CD4-positive, alpha-beta T cell treated with Interleukin-17A for 1 hour (primary cell): ENCODE results near the gene IGSF9.

ENCODE experiments used
- DNase-seq: peaks from one replicate; pipeline ENCODE4 v3.0.0-alpha.2; 2020

IGSF9 gene, protein sequence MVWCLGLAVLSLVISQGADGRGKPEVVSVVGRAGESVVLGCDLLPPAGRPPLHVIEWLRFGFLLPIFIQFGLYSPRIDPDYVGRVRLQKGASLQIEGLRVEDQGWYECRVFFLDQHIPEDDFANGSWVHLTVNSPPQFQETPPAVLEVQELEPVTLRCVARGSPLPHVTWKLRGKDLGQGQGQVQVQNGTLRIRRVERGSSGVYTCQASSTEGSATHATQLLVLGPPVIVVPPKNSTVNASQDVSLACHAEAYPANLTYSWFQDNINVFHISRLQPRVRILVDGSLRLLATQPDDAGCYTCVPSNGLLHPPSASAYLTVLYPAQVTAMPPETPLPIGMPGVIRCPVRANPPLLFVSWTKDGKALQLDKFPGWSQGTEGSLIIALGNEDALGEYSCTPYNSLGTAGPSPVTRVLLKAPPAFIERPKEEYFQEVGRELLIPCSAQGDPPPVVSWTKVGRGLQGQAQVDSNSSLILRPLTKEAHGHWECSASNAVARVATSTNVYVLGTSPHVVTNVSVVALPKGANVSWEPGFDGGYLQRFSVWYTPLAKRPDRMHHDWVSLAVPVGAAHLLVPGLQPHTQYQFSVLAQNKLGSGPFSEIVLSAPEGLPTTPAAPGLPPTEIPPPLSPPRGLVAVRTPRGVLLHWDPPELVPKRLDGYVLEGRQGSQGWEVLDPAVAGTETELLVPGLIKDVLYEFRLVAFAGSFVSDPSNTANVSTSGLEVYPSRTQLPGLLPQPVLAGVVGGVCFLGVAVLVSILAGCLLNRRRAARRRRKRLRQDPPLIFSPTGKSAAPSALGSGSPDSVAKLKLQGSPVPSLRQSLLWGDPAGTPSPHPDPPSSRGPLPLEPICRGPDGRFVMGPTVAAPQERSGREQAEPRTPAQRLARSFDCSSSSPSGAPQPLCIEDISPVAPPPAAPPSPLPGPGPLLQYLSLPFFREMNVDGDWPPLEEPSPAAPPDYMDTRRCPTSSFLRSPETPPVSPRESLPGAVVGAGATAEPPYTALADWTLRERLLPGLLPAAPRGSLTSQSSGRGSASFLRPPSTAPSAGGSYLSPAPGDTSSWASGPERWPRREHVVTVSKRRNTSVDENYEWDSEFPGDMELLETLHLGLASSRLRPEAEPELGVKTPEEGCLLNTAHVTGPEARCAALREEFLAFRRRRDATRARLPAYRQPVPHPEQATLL

DNA sequence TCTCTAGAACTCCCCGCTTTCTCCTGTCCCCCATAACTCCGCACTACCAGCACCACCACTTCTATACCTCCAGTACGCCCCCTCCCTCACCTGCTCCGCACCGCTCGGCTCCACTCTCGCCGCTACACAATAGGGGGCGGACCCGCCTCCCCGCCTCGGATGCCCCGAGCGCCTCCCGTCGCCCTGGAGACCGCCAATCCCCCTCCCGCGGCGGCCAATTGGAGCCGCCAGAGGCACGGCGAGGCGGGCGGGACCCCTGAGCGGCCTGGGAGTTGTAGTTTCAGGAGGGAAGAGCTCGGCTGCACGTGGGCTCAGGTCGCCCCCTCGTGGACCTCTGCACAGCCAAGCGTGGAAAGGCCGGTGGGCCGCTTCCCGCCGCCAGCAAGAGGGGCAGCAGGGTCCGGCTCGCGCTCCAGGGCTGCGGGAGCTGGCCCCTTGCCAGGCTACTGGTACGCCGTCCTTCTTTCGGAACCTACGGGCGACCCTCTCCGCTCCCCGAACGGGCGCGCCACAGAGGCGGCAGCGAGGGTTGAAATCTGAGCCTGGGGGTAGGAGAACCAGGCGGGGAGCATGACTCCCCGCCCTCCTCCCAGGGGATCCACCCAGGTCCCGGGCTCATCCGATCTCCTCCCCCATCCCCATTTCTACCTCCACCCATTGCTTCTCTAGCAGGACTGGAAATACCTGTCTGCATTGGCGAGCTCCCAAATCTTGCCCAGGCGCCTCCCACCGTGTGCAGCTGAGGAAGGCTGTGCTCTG, at the start of gene IGSF9:
Gene IGSF9, minus strand, starts transcription at position 131 of the 759 bp plus-strand sequence. CDS start 2,159 bp downstream, outside the sequence.
- DNase-seq: peak; percentile 80

DNA sequence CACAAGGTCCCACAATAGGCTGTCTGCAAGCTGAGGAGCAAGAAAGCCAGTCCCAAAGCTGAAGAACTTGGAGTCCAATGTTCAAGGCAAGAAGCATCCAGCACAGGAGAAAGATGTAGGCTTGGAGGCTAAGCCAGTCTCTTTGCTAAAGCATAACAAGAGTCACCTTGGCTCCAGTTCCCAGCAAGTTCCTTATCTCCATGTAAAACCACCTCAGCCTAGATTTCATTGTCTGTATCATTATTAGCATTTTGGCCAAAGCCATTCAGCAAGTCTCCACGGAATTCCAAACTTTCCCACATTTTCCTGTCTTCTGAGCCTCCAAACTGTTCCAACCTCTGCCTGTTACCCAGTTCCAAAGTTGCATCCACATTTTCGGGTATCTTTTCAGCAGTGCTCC, 49.5 kb upstream of the IGSF9 start:
- DNase-seq: no peak

DNA sequence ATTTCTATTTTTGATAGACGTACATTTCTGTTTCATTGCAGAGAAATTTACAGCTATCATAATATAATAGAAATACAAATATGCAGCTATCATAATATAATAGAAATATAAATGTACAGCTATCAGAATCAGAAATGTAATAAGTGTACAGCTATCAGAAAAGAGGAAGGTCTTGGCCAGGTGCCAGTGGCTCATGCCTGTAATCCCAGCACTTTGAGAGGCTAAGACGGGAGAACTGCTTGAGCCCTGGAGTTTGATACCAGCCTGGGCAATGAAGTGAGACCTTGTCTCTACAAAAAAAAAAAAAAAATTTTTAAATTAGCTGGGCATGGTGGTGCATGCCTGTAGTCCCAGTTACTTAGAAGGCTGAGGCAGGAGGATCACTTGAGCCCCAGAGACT, 48.5 kb upstream of the IGSF9 start:
- no peak for DNase-seq

DNA sequence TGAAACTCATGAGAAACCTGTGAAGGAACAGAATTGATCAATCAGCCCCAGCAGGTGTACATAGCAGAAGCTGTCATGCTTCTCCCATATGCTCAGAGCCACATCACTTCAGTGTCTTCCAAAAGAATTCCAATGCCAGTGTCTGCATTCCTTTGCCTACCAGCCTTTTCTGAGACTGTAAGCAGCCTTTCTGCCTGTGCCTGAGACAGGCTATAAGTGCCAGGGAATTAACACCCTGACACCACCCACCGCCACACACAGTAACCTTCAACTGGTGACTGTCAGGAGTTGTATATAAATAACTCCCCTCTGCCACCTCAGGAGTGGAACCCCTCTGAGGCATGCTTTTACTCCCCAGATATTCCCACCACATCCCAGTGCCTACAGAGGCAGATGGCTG, 46.7 kb upstream of the IGSF9 start:
- no peak for DNase-seq

DNA sequence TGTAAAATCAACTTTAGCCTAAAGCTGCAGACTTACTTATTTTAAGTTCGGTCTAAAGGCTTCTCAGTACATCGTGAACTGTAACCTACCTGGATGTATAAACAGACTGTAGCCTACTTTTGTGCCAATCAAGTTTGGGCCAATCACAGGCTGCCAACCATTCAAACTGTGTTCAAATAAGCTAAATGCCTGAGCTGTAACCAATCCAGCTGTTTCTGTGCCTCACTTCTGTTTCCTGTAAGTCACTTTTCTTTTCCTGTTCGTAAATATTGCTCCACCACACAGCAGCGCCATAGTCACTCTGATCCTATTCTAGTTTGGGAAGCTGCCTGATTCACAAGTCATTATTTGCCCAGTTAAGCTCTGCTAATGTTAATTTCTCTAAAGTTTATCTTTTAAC, 46.1 kb upstream of the IGSF9 start:
- DNase-seq: peak; percentile 1

DNA sequence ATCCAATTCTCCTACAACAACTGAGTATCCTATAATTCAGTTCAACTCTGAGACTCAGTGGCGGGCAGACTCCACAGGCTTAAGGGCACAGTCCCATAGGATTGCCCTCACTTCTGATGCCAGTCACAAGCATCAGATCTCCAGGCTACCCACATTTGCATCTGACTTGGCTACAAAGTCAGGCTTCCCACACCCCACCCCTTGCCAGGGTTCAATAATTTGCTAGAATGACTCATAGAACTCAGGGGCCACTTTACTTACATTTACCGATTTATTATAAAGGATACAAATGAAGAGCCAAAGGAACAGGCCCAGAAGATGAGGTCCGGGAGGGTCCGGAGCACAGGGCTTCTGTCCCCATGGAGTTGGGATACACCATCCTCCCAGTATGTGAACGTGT, 44.6 kb upstream of the IGSF9 start:
- no peak for DNase-seq

DNA sequence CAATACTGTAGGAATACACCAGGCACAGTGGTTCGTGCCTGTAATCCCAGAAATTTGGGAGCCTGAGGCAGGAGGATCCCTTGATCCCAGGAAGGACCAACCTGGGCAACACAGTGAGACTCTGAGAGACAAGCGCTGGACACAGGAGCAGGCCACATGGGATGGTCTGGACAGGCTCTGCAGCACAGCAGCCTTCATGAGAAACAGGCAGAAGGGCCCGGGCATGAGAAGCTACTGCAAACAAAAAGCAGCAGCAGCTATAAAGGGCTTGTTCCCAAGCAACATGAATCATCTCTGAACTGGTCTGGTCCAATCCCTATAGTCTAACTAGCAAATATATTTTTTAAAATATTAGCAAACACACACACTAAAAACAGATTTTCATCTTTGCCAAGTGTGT, 44.2 kb upstream of the IGSF9 start:
- no peak for DNase-seq

DNA sequence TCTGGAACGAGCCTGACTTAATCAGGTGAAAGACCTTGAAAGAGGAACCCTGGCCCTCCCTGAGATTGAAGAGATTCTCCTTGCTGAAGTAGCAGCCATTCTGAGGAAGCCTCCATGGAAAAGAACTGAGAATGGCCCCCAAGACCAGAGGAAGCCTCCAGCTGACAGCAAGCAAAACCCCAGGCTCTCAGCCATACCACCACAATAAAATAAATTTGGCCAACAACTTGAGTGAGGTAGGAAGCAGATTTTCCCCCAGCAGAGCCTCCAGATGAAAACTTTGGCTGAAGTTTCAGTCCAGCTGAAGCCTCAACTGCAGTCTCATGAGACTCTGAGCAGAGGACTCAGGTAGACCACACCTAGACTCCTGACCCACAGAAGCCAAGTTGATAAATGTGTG, 42.6 kb upstream of the IGSF9 start:
- no peak for DNase-seq

DNA sequence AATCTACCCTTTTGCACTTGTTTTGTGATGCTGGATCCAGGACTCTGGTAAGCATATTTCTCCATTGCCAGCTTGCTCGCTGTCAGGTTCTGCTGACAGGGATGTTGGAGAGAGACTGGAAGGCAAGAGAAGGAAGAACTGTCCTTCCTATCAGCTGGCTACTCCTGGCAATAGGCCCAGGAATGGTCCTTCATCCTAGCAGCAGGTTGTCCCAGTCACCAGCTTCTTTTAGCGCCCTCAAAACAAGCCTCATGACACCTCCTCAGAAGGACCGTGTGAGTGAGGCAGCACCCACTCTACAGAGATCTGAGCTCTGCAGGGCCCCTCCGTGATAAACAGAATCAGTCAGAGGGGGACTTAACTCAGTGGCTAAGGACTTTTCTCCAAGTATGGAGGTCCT, 41.8 kb upstream of the IGSF9 start:
- DNase-seq: no peak

DNA sequence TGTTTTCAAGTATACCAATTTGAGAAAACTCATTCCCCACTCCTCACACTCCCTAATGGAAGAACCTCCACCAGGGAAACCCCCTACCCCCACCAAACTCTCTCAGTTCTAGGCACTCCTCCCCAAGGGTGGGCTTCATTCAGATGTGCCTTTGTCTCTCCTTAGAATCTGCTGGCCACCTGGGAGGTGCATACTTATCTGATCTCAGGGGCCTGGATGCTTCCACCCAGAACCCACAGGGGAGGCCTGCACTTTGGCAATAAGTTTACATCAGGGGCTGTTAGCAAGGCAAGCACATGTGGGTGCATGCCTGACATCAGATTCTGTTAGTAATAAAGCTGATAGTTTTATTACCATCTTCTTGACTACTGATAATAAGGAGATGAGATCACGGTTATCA, 41.1 kb upstream of the IGSF9 start:
- DNase-seq: no peak

DNA sequence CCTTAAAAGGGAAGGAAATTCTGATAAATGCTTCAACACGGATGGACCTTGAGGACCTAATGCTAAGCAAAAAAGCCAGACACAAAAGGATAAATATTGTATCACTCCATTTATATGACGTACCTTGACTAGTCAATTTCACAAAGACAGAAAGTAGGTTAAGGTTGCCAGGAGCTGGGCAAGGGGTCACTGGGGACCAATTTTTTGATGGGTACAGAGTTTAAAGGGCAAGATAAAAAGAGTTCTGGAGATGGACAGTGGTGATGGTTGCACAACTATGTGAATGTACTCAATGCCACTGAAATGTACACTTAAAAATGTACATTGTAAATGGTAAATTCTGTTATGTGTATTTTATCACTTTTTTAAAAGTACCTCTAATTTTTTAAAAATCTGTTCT, 40.7 kb upstream of the IGSF9 start:
- DNase-seq: no peak

DNA sequence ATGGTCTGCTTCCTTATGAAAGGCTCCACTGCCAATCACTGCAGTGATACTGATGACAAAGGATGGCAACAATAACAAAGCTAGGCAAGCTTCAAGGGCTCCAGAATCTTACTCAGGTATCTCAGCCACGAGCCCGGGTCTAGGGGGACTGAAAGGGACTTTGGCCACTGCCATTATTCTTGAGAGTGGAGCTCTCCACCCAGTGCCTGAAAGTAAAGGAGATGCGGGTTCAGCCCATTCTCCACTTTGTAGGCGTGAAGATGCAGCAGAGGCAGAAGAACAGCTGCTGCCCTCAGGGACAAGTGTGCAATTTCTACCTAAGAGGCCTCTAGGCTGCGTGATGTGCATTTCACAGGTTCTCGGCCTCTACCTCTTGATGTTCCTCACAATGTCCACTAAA, 40.1 kb upstream of the IGSF9 start:
- DNase-seq: no peak

DNA sequence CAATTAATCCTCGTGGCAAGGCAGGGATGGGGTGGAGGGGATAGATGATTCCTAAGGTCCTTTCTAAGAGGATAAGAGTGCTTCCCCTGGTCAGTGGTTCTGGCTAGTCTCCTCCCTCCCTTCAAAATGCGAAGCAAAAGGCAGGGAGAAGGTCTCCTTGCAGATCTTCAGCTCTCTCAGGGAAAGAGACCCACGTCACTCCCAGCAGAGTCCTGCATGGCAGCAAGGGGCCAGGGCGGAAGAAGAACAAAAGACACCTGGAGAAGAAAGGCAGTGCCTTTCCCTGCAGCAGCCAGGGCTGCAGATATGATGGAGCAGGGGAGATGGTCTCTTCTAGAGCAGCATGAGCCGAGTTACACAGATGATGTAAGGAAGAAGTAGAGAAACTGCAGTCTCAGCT, 38.3 kb upstream of the IGSF9 start:
- DNase-seq: no peak

DNA sequence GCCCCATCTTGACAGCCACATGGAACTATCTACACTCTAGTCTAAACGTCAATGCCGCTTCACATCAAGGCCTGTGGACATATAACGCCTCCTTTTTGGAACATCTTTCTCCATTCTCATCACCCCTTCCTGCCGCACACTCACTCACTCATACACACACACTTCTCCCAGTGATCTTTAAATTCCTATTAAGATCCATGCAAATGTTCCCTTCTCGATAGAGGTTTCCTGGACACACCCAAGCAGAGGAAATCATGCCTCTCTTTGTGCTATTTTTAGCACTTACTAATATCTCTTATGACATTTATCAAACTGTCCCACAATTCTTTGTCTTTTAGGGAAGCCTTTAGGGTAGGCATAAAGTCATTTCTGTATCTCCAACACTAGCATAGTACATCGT, 36.9 kb upstream of the IGSF9 start:
- no peak for DNase-seq

DNA sequence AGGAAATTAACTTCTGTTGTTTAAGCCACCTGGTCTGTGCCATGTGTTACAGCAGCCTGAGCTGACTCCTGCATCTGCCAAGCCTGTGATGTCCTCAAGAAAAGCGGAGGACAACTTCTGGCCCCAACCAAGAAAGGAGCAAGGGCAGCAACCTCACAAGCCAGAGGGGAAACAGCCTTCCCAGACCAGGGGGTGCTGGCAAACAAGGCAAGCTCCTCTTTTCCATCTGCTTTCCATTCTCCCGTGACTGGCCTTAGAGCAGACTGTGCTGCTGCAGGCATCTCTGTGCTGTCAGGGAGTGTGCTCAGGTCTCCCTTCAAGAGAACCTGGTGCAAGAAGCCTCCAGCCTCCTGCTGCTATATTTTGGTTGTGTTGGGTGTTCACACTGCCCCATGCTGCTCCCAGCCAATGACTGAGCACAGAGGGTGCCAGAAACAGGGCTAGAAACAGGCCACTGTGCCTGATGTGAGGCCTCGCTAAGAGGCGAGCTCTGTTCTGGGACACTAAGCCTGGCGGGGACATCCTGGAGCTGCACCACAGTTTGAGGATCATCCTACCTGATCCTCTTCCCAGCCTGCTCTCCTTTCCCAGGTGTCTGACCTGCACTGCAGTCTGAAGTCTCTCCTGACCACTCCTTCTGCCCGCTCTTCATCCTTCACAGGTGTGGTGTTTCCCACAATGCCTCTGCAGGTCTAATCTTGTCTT, 36.1 kb upstream of the IGSF9 start:
- DNase-seq: no peak

DNA sequence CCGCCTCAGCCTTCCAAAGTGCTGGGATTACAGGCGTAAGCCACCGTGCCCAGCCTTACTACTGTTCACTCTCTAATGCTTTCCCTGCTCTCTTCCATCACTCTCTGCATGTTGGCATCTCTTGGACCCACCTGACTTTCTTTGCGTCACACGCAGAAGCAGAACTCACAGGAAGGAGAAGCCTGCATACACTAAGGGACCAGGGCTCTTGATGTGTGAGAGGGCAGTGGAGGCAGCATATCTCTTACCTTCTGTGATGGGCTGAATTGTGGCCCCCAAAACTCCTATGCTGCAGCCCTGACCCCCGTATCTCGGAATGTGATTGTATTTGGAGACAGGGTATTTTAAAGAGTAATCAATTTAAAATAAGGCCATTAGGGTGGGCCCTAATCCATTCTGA, 35.4 kb upstream of the IGSF9 start:
- no peak for DNase-seq

DNA sequence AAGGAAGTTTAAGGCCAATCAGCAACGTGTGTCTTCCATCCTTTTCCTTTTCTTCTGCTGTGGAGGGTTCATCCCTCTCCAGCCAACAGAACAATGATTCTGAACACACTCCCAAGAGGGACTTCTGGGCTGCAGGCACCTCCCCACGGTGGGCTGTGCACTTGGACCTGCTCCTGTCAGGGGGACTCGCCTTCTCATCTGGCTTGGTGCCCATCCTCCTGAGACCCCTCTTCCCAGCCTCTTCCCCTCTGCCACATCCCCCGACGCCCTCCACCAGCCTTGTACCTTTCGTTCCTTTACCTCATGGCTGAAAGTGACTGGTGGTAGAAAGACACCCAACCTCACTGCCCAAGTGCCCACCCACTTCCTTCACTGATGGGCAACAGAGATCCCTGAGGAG, 34.7 kb upstream of the IGSF9 start:
- no peak for DNase-seq

DNA sequence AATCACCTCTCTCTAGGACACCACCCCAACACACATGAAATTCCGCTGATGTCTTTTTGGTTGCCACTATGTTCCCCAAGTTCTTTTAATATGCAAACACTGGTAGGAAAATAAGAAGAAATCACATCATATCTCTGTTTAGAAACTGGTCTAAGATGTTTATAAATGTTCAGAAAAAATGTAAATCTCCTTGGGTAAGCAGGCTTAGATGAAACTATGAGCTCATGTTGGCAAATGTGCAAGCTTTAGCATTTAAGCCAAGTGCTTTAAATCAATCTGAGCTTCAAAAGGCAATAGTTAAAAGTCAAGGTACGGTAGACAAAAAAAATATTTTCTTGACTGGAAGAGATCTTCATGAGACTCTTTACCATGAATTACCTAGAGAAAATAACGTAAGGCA, 33.8 kb upstream of the IGSF9 start:
- no peak for DNase-seq

DNA sequence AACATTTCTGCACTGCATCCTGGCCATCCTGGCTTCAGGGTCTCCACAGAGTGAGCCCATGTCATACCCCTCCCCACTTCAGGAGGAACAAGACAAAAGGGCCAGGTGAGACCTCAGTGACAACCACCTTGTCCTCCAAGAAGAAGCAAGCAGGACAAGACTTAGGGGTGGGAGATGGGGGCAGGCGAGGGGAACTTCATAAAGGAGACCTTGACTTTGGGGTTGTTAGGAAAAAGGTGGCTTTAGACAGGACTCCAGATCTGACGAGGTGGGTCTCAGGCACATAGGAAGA, 32.6 kb upstream of the IGSF9 start:
- no peak for DNase-seq

DNA sequence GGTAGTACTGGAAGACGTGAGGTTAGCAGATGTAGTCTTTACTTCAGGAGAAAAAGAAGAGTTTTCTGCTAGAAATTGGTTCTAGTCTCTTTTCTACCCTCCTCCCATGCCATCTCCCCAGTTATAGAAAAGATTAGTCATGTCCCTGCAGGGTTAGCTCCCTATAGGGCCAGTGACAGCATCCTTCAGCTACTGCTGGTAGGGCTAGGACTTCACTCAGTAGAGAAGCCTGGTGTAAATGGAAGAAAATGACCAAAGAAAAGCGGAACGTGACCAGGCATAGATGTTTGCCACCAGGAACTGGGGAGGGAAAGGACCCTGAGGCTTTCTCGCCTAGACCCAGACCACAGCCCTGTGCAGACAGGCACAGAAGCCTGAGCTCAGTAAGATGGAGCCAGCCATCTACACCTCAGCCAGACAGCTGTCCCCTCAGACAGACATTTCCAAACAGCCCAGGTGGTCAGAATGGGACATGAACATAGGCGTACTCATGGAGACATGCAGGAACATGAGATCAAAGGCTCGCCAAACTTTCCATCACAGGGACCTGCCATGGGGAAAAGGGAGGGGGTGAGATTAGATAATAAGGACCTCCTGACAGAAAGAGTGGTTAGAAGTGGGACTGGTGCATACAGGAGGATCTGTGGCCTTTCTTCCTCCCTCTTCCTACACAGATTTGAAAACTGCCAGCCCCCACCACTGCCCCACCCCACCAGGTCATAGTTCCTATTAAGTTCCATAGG, 32.1 kb upstream of the IGSF9 start:
- DNase-seq: no peak

DNA sequence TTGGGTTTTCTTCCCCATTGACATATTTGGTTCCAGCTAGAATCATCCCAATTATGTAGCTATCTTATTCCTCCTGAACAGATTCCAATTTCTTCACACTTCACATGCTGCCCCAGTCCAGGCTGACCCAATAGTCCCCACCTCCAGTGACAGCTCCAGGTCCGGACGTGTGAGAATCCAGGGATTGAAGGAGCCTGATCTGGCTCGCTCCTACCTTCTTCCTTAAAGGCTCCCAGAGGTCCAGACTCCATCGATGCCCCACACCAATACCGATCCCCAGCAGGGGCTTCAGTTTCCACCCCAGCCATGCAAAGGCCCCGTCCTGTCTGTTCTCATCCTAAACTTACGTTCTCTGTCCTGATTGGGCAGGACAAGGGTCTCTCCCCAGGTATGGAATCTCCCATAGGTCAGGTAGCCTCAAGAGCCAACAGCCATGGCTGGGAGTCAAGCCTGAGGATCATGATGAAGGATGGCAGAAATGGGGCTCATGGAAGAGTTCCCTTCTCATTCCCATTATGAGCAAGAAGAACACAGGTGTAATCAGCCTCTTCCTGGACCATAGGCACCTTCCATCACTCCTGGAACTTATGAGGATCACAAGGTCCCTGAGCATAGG, 29.0 kb upstream of the IGSF9 start:
- no peak for DNase-seq
